GM12875 (cell line): ENCODE results near the gene DIP2A.

Experiments used
- H3K4me3 ChIP-seq: one replicate; pipeline ENCODE4 v1.5.1; 2011; ENCODE audit warnings: low read depth, low read length, control low read depth
- TF ChIP-seq, protein P1 (sequence below): IDR thresholded peaks from 2 replicates; pipeline ENCODE4 v1.5.1; 2011; ENCODE audit warnings: low read depth, mild to moderate bottlenecking, control low read depth, inconsistent platforms, low read length, moderate library complexity, borderline replicate concordance; ENCODE audit not compliant: insufficient read depth

Gene DIP2A

DNA sequence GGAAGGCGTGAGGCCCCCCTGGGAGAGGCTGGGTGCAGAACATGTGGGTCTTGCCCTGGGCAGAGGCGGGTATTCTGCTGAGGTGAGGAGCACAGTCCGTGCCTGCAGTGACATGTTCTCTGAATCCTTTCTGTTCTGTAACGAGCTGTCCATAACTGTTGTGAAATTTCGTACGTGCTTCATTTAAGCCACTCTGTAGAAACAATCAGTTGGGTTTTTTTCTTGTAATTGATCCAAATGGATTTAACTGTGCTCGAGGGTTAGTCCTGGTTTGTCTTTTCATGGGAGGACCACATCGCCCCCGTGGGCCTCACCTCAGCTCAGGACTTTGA lies 45.4 kb upstream of the DIP2A start:
- no peak overlapping the region for H3K4me3 ChIP-seq
- TF ChIP-seq, protein P1, sequence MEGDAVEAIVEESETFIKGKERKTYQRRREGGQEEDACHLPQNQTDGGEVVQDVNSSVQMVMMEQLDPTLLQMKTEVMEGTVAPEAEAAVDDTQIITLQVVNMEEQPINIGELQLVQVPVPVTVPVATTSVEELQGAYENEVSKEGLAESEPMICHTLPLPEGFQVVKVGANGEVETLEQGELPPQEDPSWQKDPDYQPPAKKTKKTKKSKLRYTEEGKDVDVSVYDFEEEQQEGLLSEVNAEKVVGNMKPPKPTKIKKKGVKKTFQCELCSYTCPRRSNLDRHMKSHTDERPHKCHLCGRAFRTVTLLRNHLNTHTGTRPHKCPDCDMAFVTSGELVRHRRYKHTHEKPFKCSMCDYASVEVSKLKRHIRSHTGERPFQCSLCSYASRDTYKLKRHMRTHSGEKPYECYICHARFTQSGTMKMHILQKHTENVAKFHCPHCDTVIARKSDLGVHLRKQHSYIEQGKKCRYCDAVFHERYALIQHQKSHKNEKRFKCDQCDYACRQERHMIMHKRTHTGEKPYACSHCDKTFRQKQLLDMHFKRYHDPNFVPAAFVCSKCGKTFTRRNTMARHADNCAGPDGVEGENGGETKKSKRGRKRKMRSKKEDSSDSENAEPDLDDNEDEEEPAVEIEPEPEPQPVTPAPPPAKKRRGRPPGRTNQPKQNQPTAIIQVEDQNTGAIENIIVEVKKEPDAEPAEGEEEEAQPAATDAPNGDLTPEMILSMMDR, result no peak

DNA sequence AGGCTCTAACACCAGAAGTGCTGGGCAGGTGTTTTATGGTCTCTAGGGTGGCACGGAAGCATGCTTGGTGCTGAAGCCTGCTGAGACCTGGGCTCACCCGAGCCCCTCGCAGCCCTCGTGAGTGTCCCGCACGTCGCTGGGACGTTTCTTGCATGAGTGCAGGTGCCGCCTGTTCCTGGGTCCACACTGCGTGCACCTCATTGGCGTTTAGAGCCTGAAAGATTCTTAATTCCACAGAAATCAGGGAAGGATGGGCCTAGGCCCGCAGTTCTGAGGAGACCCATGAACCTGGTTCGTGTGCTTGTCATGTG lies 43.8 kb upstream of the DIP2A start:
- H3K4me3 ChIP-seq, result no peak overlapping the region
- TF ChIP-seq, protein P1, result no peak

DNA sequence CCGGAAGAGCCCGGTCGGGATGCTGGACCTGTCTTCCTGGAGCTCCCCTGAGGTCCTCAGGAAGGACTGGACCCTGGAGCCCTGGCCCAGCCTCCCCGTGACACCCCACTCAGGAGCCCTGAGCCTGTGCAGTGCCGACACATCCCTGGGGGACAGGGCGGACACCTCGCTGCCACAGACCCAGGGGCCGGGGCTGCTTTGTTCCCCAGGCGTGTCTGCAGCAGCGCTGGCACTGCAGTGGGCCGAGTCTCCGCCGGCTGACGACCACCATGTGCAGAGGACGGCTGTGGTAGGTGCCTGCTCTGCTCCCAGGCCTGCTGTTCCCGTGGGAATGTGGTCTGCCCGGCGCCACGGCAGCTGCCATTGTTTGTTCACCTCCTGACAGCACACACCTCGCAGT lies 42.1 kb upstream of the DIP2A start:
- H3K4me3 ChIP-seq, result no peak overlapping the region
- TF ChIP-seq, protein P1, result no peak

DNA sequence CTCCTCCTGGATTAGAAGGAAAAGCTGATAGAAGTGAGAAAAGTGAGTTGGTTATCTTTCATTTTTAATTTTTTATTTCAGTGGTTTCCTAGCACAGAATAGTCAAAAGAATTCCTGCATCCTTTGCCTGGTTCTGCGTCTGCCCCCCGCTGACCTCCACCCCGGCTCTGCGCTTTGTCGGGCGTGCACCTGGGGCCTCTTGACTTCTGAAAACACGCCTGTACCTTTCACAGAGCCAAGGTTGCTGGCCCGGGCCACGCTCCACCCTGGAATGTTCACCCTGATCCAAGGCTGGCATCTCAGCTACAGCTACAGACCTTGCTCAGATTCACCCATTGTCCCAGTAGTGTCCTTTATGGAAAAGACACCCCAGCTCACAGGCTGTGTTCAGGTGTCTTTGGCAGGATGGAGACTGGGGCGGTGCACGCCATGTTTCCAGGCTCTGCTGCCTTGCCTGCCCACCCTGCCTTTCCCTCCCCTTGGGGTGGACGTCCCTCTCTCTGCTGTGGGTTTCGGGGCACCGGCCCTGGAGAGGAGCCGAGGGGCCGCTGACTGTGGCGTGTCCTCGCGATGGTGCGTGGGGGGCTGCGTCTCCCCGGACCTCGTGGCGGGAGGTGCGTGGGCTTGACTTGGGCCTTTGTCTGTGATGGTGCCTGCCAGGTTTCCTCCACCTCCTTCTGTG lies 40.3 kb upstream of the DIP2A start:
- TF ChIP-seq, protein P1, result no peak
- H3K4me3 ChIP-seq, result no peak overlapping the region

DNA sequence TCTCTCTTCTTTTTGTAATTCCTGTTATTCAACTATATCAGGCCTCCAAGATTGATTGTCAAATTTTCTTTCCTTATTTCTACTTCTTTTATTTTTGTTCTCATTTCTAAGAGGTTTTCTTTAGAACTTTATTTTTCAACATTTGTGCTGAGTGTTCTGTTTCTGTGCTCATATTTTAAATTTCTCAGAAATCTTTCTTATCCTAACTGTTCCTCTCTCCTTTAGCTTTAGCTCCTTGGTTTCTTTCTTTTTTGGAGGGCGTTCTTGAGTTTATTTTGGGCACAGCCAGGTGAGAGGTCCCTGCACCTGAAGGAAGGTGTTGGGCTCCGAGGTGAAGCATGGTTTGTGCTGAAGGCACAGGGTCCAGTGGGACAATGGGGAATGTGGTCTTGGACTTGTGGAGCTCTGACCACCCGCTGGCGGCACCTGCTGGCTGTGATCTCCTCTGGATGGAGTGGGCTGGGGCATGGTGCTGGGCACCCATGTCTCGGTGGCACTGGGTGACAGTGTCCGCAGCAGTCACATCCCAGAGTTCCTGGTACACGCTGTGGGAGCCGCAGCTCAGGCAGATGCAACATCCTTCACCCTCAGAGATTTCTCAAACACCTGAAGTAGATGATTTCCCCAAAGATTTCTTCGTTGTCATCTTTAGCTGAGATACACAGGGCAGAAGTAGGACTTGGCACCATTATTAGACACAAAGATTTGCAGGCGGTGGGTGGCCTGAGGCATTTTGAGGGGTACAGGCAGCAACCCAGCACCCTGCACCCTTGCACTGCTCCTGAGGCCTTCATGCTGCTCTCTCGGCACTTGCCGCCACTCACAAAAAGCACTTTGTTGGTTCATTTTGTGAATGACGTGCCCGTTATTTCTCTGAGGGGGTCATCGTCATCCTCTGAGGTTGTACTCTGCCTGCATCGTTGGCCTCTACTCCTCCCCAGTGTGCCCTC lies 38.2 kb upstream of the DIP2A start:
- TF ChIP-seq, protein P1, result no peak
- H3K4me3 ChIP-seq, result no peak overlapping the region

DNA sequence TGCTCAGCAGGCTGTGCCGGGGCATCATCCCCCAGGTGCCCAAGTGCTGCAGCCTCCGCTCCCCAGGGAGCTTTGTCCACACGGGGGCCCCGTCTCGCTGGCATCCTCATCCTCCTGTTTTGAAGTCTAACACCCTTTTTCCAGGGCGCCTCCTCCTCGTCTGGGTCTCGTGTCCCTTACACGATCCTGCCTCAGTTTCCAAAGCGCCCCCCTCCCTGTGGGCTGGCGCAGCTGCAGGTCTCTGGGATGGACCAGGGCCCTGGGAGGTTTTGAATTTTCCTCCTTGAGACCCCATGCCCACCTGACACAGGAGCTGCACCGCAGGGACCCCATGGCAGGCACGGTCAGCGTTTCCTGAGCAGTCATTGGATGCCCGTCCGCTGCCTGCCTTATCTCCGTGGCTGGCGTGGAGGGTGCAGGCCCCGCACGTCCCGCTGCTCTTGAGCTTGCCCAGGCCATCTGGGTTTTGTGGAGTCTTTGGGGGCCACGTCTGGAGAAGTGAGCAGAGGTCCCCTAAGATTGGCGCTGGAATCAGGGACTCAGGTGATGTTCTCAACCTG lies 37.4 kb upstream of the DIP2A start:
- H3K4me3 ChIP-seq, result no peak overlapping the region
- TF ChIP-seq, protein P1, result no peak
